ENCODE data around the gene NTRK3. TPM values are rescaled to one million over a fixed set of nuclear protein-coding genes. Genes with fewer than 3 reads are reported as not detected.

NTRK3 gene
- total RNA-seq, 1 experiment from 2014 or later, result not detected

GRCh38 chr15:87826119-87826747 is 430.3 kb downstream of the NTRK3 start:
- intact Hi-C loops (cut with micrococcal nuclease; ENCODE audit: unreplicated experiment), result no loop called here
- CTCF ChIA-PET, result no interaction called here
- POLR2A ChIA-PET, result no interaction called here
- Histone ChIP-seq H3K27me3 (replicated peaks; ENCODE audit: control insufficient read depth, insufficient read depth, low read length) (no peaks in the 10 kb centered on the region), H3K4me3 (ENCODE audit: low read depth, low read length) (no peak overlapping the region), H3K4me1 (no peaks in the 10 kb centered on the region), H3K36me3 (ENCODE audit: control insufficient read depth, insufficient read depth, low read length) (no peaks in the 10 kb centered on the region), H3K9me3 (no peaks in the 10 kb centered on the region)
- no peak for DNase-seq
- Mint-ChIP-seq H3K27me3 (ENCODE audit: insufficient read depth, unreplicated experiment) (peaks cover 15% of the 10 kb centered on the region), H3K4me1 (ENCODE audit: low read depth, unreplicated experiment) (no peaks in the 10 kb centered on the region), H3K4me3 (ENCODE audit: unreplicated experiment) (no peak overlapping the region), H3K9me3 (ENCODE audit: unreplicated experiment) (peaks cover 9% of the 10 kb centered on the region), H3K36me3 (ENCODE audit: insufficient read depth, unreplicated experiment) (no peaks in the 10 kb centered on the region), H3K27ac (ENCODE audit: unreplicated experiment) (no peak overlapping the region)
- no peak for TF ChIP-seq CTCF (IDR thresholded peaks at IDR 0.05; ENCODE audit: insufficient read depth in 1 of 2, low read depth in 1 of 2, low read length in 1 of 2, severe bottlenecking in 1 of 2, unreplicated experiment in 1 of 2)
- BruUV-seq (replicated peaks), result no TSS peak

- BruUV-seq (replicated peaks), result no TSS peak
- no peak for TF ChIP-seq CTCF (IDR thresholded peaks at IDR 0.05; ENCODE audit: insufficient read depth in 1 of 2, low read depth in 1 of 2, low read length in 1 of 2, severe bottlenecking in 1 of 2, unreplicated experiment in 1 of 2)
- Histone ChIP-seq H3K36me3 (ENCODE audit: control insufficient read depth, insufficient read depth, low read length) (no peaks in the 10 kb centered on the region), H3K4me3 (ENCODE audit: low read depth, low read length) (no peak overlapping the region), H3K4me1 (no peaks in the 10 kb centered on the region), H3K9me3 (no peaks in the 10 kb centered on the region), H3K27me3 (replicated peaks; ENCODE audit: control insufficient read depth, insufficient read depth, low read length) (no peaks in the 10 kb centered on the region)
- no peaks in the 10 kb centered on the region for H3K36me3 Mint-ChIP-seq (ENCODE audit: insufficient read depth, unreplicated experiment)
- intact Hi-C loops (cut with micrococcal nuclease; ENCODE audit: unreplicated experiment), result no loop called here
- no peak overlapping the region for H3K27ac Mint-ChIP-seq (ENCODE audit: unreplicated experiment)
- POLR2A ChIA-PET, result no interaction called here
- peaks cover 12% of the 10 kb centered on the region for H3K27me3 Mint-ChIP-seq (ENCODE audit: insufficient read depth, unreplicated experiment)
- H3K4me1 Mint-ChIP-seq (ENCODE audit: low read depth, unreplicated experiment), result no peaks in the 10 kb centered on the region
- CTCF ChIA-PET, result no interaction called here
- DNase-seq, result no peak
- no peaks in the 10 kb centered on the region for H3K9me3 Mint-ChIP-seq (ENCODE audit: unreplicated experiment)
- H3K4me3 Mint-ChIP-seq (ENCODE audit: unreplicated experiment), result no peak overlapping the region
Observed at GRCh38 chr15:87818756-87819155, 437.8 kb downstream of the NTRK3 start.

GRCh38 chr15:87817553-87817952 is 439.0 kb downstream of the NTRK3 start:
- Histone ChIP-seq H3K9me3 (no peaks in the 10 kb centered on the region), H3K27me3 (replicated peaks; ENCODE audit: control insufficient read depth, insufficient read depth, low read length) (no peaks in the 10 kb centered on the region), H3K4me1 (no peaks in the 10 kb centered on the region), H3K4me3 (ENCODE audit: low read depth, low read length) (no peak overlapping the region), H3K36me3 (ENCODE audit: control insufficient read depth, insufficient read depth, low read length) (no peaks in the 10 kb centered on the region)
- Mint-ChIP-seq H3K9me3 (ENCODE audit: unreplicated experiment) (no peaks in the 10 kb centered on the region), H3K4me3 (ENCODE audit: unreplicated experiment) (no peak overlapping the region), H3K36me3 (ENCODE audit: insufficient read depth, unreplicated experiment) (no peaks in the 10 kb centered on the region), H3K27ac (ENCODE audit: unreplicated experiment) (no peak overlapping the region), H3K27me3 (ENCODE audit: insufficient read depth, unreplicated experiment) (peaks cover 15% of the 10 kb centered on the region), H3K4me1 (ENCODE audit: low read depth, unreplicated experiment) (no peaks in the 10 kb centered on the region)
- POLR2A ChIA-PET, result no interaction called here
- CTCF ChIA-PET, result no interaction called here
- DNase-seq, result no peak
- no TSS peak for BruUV-seq (replicated peaks)
- TF ChIP-seq CTCF (IDR thresholded peaks at IDR 0.05; ENCODE audit: insufficient read depth in 1 of 2, low read depth in 1 of 2, low read length in 1 of 2, severe bottlenecking in 1 of 2, unreplicated experiment in 1 of 2), result no peak
- intact Hi-C loops (cut with micrococcal nuclease; ENCODE audit: unreplicated experiment), result no loop called here

All from Caco-2 (cell line).